ENCODE data around the gene CEP41.

The CEP41 gene

GRCh38 chr7:130485734-130486113 is 44.9 kb upstream of the CEP41 start:
- H3K4me2 ChIP-seq (ENCODE audit: low read depth, low read length) = peak overlapping the region; percentile 98
- no peaks in the 10 kb centered on the region for H4K20me1 ChIP-seq (ENCODE audit: insufficient read depth, low read length)
- no peaks in the 10 kb centered on the region for H3K9me3 ChIP-seq (replicated peaks; ENCODE audit: insufficient read depth, low read length)
- TF ChIP-seq EZH2phosphoT487 (IDR thresholded peaks at IDR 0.05; ENCODE audit: low read length) = no peak
- TF ChIP-seq CTCF (IDR thresholded peaks at IDR 0.05; ENCODE audit: low read length) = no peak
- TF ChIP-seq EZH2 (optimal IDR thresholded peaks at IDR 0.05; ENCODE audit: low read depth, low read length) = no peak
- no peak overlapping the region for H3K9ac ChIP-seq (ENCODE audit: low read length)
- H3K27me3 ChIP-seq (replicated peaks; ENCODE audit: insufficient read depth, low read length) = peaks cover 6% of the 10 kb centered on the region; the same call in 1 of the 2 replicates
- H3K79me2 ChIP-seq (ENCODE audit: low read length) = no peaks in the 10 kb centered on the region
- no peak for DNase-seq
- no peaks in the 10 kb centered on the region for H3K36me3 ChIP-seq (replicated peaks; ENCODE audit: insufficient read depth, low read length)
- no peaks in the 10 kb centered on the region for H3K9me2 ChIP-seq (replicated peaks; ENCODE audit: insufficient read depth, low read length)
- peak overlapping the region; percentile 95 for H2AFZ ChIP-seq (ENCODE audit: low read length)
- H3K4me1 ChIP-seq (ENCODE audit: low read length) = peaks cover 5% of the 10 kb centered on the region
- H3F3A ChIP-seq (ENCODE audit: insufficient read depth, low read length) = 0 out of 2 replicates have a peak, but pooled peaks cover 5% of the 10 kb centered on the region
- H3K27ac ChIP-seq (ENCODE audit: low read length) = no peak overlapping the region
- peak overlapping the region; percentile 80 for H3K4me3 ChIP-seq (ENCODE audit: low read length)

- Histone ChIP-seq H3K36me3 (replicated peaks; ENCODE audit: insufficient read depth, low read length) (no peaks in the 10 kb centered on the region), H3F3A (ENCODE audit: insufficient read depth, low read length) (0 out of 2 replicates have a peak, but pooled peaks cover 5% of the 10 kb centered on the region), H2AFZ (ENCODE audit: low read length) (no peak overlapping the region), H3K9me3 (replicated peaks; ENCODE audit: insufficient read depth, low read length) (no peaks in the 10 kb centered on the region), H4K20me1 (ENCODE audit: insufficient read depth, low read length) (no peaks in the 10 kb centered on the region), H3K79me2 (ENCODE audit: low read length) (no peaks in the 10 kb centered on the region), H3K27me3 (replicated peaks; ENCODE audit: insufficient read depth, low read length) (no peaks in the 10 kb centered on the region), H3K4me2 (ENCODE audit: low read depth, low read length) (no peak overlapping the region), H3K27ac (ENCODE audit: low read length) (no peak overlapping the region), H3K4me3 (ENCODE audit: low read length) (no peak overlapping the region), H3K9ac (ENCODE audit: low read length) (no peak overlapping the region), H3K4me1 (ENCODE audit: low read length) (peaks cover 5% of the 10 kb centered on the region), H3K9me2 (replicated peaks; ENCODE audit: insufficient read depth, low read length) (no peaks in the 10 kb centered on the region)
- TF ChIP-seq EZH2 (optimal IDR thresholded peaks at IDR 0.05; ENCODE audit: low read depth, low read length) = no peak
- TF ChIP-seq EZH2phosphoT487 (IDR thresholded peaks at IDR 0.05; ENCODE audit: low read length) = no peak
- TF ChIP-seq CTCF (IDR thresholded peaks at IDR 0.05; ENCODE audit: low read length) = no peak
- no peak for DNase-seq
Observed at GRCh38 chr7:130483031-130483430, 42.2 kb upstream of the CEP41 start.

- 0 out of 2 replicates have a peak, but pooled peaks cover 3% of the 10 kb centered on the region for H3F3A ChIP-seq (ENCODE audit: insufficient read depth, low read length)
- H3K9me3 ChIP-seq (replicated peaks; ENCODE audit: insufficient read depth, low read length) = no peaks in the 10 kb centered on the region
- H2AFZ ChIP-seq (ENCODE audit: low read length) = no peak overlapping the region
Observed at GRCh38 chr7:130481898-130482297, 41.1 kb upstream of the CEP41 start.

More at GRCh38 chr7:130481898-130482297, 41.1 kb upstream of the CEP41 start:
- Histone ChIP-seq H3K27me3 (replicated peaks; ENCODE audit: insufficient read depth, low read length) (no peaks in the 10 kb centered on the region), H3K9ac (ENCODE audit: low read length) (no peak overlapping the region), H3K27ac (ENCODE audit: low read length) (no peak overlapping the region), H3K36me3 (replicated peaks; ENCODE audit: insufficient read depth, low read length) (no peaks in the 10 kb centered on the region), H3K4me3 (ENCODE audit: low read length) (no peak overlapping the region), H3K9me2 (replicated peaks; ENCODE audit: insufficient read depth, low read length) (no peaks in the 10 kb centered on the region), H4K20me1 (ENCODE audit: insufficient read depth, low read length) (no peaks in the 10 kb centered on the region), H3K4me2 (ENCODE audit: low read depth, low read length) (no peak overlapping the region), H3K4me1 (ENCODE audit: low read length) (peaks cover 6% of the 10 kb centered on the region), H3K79me2 (ENCODE audit: low read length) (no peaks in the 10 kb centered on the region)
- TF ChIP-seq CTCF (IDR thresholded peaks at IDR 0.05; ENCODE audit: low read length) = no peak
- TF ChIP-seq EZH2phosphoT487 (IDR thresholded peaks at IDR 0.05; ENCODE audit: low read length) = no peak
- TF ChIP-seq EZH2 (optimal IDR thresholded peaks at IDR 0.05; ENCODE audit: low read depth, low read length) = no peak
- no peak for DNase-seq
